Stimulated activated naive CD4-positive, alpha-beta T cell treated with Interleukin-2 at 50 U/mL for 16 hours (primary cell): Measurements from ENCODE around the gene AFDN.

Source experiments
- DNase-seq: peaks from one replicate; lab custom pipeline; 2025; lab: John Stamatoyannopoulos, UW

The AFDN gene

DNA sequence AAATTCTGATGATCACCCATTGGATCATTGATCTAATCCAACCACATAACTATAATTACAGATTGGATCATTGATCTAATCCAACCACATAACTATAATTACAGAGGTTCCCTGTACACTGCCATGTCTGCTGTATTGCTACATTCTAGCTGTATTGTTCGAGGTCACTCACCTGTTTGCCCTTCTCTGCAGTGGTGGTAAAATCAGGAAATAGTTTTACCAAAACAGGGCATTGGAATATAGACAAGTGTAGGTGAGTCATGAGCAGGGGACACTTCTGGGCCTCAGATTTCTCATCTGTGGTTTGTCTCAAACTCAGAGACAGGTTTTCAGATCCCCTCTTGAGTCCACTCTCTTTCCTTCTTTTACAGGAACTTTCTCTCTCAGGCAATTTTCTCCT is 9.0 kb upstream of the AFDN start:
- DNase-seq, result no peak

DNA sequence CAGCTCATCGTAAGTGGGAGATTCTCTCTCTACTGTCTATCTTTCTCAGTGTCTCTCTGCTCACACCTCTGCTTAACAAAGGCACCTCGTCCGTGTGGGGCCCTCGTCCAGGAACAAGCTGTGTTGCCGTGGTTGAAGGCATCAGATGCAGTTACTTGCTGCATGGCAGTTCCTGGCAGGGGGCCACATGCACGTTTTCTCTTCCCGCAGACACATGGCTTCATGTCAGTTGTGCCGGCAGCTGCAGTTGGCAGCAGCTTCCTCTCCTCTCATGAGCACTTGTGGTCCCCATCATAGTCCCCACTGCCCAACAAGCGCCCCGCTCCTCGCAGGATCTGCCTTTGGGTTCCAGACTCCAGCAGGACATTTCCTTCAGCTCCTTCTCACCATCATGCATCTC is 7.1 kb upstream of the AFDN start:
- DNase-seq, result no peak

GRCh38 chr6:167820681-167821080 is 6.0 kb upstream of the AFDN start:
- DNase-seq, result no peak

DNA sequence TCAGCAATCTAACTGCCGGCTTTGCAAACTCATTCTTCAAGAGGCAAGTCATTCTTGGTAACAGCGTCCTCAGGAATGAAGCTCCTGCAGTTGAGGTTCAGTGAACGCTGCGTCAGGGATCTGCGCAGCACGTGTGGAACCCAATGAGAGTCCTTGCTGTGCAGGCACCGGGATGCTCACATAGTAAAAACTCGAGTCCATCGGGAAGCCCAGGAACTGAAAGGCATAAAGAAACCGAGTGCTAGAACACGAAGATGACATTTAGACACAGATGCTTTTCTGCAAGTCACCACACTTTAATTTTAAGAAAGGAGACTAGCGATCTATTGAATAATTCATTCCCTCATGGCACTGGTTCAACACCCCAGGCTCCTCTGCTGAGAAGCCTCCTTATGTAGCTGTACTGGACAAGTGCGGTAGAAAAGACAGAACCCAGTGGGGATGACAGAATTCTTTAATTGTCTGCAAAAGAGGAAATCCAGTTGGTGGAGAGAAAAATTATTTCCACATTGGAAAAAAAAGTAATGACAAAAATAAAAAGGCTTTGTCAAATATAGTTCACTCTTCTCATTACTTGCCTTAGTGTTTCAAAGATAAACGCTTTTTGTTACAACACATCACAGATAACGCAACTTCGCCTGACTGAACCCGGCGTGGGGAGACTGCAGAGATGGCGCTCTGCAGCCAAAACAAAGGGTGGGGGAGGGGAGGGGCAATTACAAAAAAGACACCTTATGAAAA is 1.9 kb upstream of the AFDN start:
- DNase-seq, result no peak

DNA sequence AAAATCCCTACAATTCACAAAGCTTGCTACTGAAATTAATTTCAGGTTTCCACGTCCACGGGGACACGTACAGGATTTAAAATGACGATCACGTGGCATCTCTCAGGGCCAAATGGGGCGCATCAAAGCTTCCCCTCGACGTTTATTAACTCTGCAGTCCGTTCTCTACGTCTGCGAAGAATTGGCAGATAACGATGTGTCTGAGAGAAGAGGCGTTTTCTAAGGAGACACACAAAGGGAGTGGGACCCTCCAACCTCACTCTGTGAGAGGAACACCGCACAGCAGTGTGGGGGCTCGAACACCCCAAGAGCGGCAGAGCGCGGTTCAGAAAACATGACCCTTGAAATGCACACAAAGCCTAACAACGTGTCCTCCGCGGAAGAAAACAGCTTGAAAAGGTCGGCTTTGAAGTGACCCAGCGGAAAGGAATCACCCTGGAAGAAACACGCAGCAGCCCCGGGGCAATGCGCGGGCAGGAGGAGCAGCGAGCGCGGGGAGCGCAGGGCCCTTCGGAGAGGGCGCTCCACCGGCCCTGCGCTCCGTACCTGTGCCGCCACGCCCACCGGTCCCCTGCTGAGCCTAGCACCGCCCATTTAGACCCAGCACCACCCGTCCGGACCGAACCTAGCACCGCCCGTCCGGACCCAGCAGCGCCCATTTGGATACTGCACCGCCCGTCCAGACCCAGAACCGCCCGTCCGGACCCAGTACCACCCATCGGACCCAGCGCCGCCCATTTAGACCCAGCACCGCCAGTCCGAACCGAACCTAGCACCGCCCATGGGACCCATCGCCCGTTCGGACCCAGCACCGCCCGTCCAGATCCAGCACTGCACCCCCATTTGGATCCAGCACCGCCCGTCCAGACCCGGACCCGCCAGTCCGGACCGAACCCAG is 1.1 kb upstream of the AFDN start:
- DNase-seq, result peak; percentile 32

- DNase-seq, result peak; percentile 62
These were observed 348 bp upstream of the AFDN start for GRCh38 chr6:167826230-167826895.

DNA sequence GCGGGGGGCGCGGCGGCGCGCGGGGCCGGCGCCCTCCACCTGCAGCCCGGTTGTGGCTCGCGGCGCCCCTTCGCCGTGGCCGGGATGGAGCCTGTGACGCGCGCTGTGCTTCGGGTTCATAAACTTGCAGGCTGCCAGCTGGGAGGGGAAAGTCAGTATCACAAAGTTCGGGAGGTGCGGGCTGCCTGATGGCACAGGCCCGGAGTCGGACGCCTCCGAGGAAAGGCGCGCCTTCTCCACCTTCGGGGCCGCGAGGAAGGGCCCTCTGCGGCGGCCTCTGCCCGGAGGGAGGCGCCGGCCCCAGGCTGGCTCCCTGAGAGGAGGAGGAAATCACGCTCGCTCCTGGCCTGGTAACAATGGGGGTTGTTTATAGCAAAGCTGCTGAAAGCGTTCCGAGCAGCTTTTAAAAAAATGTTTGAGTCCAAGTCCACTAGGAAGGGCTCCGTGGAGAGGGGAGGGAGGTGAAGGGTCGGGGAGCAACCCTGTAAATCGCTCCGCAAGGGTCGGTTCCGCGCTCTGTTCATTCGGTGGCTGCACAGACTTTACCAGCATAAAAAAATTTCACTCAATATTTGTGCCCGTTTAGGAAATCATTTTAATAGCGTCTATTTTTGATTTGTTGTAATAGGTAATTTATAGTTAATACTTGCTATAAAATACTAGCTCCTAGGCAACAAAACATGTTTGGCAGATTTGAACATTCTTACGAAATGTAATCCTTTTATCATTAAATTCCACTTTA is 1.0 kb downstream of the AFDN start:
- peak; percentile 10 for DNase-seq

DNA sequence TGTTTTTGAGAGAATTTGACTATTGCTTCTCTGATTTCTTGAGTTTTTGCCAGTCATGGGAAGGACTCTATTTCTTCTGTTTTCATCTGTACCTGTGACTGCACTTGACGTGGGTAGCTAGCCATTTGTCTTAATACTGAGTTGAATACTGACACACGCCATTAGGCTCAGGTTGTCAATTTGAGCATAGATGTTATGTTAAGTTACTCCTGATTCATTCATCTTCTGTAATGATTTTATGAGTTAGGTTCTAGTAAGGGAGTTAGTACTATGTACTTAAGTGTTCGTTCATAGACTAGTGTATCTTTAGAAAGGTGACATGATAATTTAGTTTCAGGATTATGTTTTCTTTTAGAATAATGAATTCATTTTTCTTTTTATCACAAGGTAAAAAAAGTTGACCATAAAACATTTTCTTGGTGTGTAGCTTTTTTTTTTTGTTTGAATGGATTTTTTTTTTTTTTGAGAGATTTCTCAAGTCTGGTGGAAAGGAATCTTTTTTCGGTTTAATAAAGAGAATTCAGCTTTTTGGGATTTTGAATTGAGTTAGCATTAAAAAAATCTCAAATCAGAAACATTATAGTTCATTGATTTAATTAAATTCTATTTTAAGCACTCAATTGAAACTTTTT is 1.7 kb downstream of the AFDN start:
- DNase-seq, result no peak

DNA sequence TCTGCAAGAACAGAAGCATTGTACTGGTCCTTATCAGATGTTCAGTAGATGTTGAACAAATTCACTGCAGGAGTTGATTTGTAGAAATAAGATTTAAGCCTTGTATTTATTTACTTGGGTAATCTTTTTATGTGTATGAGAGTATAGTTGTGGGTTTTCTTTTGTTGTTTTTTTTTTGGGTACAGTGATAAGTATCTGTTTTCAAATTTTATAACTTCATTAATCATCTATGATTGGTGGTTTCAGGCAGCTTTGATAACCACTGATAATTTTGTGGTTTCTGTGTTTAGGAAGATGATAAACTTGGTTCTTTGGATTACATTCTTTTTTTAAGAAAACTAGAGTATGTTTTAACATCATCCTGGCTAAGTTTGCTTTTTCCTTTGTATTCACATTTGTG is 2.8 kb downstream of the AFDN start:
- DNase-seq, result no peak

DNA sequence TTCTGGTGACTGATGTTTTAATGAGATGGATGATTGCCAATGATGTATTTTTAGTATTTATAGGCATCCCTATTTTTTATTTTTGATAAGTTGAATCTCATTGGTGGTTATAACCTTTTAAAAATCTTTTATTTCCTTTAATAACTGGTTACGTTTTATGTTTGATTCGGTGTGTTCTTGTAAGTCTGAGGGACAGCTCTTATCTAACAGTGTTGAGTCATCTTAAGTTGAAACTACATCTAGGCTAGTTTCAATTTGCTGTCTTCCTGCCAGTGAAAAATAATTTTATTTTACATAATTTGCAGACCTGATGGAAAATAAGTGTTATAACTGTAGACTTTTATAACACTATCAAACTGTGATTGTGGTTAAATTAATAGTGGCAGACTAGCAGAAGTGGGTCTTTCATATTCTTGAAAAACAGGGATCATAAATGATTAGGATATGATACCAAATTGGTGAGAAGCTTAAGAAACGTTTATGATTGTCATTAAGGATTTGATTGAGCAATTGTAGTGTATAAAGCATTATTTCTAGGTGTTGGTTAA is 4.6 kb downstream of the AFDN start:
- DNase-seq, result no peak

GRCh38 chr6:167832497-167833395 is 6.0 kb downstream of the AFDN start:
- DNase-seq, result no peak

DNA sequence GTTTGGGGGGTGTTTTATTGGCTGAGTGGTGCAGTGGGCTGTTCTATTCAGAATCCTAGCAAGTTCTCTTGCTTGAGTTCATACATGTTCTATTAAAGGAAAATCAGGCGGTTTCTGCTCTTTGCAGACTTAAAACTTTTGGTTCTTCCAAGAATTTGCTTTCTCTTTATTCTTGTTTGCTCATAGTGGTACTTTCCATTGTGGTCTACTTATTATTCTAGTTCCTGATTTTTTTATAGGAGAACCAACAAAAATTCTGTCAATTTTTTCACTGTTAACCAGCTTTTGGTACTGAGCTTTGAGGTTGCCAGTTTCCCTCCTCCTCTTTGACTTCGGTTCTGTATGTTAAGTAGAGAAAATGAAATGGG is 6.7 kb downstream of the AFDN start:
- DNase-seq, result no peak

- DNase-seq, result no peak
These were observed 8.5 kb downstream of the AFDN start for GRCh38 chr6:167835260-167835659.

DNA sequence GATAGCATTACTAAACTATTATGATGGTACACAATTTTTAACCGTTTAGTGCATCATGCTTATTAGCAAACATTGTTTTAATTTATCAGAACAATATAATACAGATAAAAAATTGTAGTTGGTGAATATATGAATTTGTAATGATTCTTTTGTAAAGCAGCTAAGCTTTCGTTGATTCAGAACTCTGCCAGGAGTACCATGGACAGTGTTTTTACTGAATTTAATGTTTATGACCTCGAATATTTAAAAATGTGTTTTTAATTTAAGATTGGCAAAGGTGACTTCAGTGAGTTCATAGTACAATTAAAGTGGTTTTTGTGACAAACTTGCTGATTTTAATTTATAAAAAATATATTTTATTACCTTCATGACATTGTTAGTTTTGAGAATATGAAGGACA is 10.0 kb downstream of the AFDN start:
- DNase-seq, result no peak

- DNase-seq, result no peak
These were observed 11.6 kb downstream of the AFDN start for GRCh38 chr6:167838207-167838748.

DNA sequence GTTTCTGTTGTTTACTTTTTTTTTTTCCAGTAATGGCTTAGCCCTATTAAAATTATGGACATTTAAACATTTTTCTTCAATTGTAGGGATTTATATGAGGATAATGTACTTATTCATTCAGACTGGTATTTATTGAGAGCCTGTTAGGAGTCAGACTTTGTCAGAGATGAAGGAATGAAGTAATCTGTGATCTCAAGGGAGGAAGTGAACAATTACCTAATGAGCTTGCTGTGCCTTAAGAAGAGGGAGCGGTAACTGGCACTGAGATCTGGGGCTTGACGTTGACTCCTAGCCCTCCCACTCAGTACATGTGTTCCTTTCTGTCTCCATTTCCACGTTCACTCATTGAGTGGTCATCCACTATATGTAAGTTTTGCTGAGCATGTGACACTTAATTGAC is 12.6 kb downstream of the AFDN start:
- no peak for DNase-seq

GRCh38 chr6:167839755-167840154 is 13.0 kb downstream of the AFDN start:
- DNase-seq, result no peak

DNA sequence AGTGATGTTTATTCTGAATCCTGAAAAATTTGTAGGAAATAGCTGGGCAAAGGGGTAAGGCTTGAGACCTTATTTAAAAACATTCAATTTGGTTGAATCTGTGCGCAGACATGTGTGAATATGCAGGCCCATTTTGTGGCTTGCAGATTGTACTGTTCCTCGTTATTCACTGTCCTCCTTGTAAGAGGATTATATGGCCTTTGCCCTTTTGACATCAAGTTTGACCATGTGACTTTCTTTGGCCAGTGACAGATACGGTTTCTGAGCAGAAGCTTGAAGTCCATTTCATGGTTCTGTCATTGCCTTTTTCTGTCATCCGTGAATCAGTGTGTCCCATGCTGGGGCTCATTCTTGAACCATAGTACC is 13.4 kb downstream of the AFDN start:
- no peak for DNase-seq

- DNase-seq, result no peak
These were observed 13.9 kb downstream of the AFDN start for GRCh38 chr6:167840526-167841179.

- no peak for DNase-seq
These were observed 15.3 kb downstream of the AFDN start for GRCh38 chr6:167841981-167842380.
